Measurements from ENCODE around the gene OSBPL5.

- no peak for TF ChIP-seq CTCF (IDR thresholded peaks at IDR 0.05; ENCODE audit: low read depth, low read length, poor library complexity, severe bottlenecking)
- TF ChIP-seq EZH2phosphoT487 (IDR thresholded peaks at IDR 0.05; ENCODE audit: borderline replicate concordance, low read length), result no peak
Measured at GRCh38 chr11:3171931-3172560, 6.9 kb upstream of the OSBPL5 start.
